Omental fat pad (tissue), 4 donors: ENCODE data around the gene MISP. TPM values are rescaled to one million over a fixed set of nuclear protein-coding genes. Genes with fewer than 3 reads are reported as not detected.
"Not testable (repeated sequence)": the region's sequence is repeated elsewhere in the genome, so short reads cannot be mapped to it uniquely, and the experiment has no call there.

Source experiments
- ATAC-seq: fragments of 150-250 bp; one replicate; pipeline ENCODE4 v1.9.1; 2016; ENCODE audit warnings: mild to moderate bottlenecking, moderate library complexity; ENCODE audit not compliant: low FRiP score
- DNase-seq: peaks from one replicate; pipeline ENCODE4 v3.0.0-alpha.2; 2019; ENCODE audit warnings: low spot score
- total RNA-seq, 4 donors: library from RNA; depleted of rRNA; stranded (reverse); fragments of >200 nt; gene quantifications; one replicate each; pipeline ENCODE4 v1.1.0, GENCODE V29; 2016
- TF ChIP-seq, protein P1 (sequence below), 3 donors: fragments of 450-650 bp; IDR thresholded peaks; one replicate each; pipeline ENCODE4 v1.5.1; 2016 to 2017; ENCODE audit warnings: antibody characterized with exemption in 3 of 3, mild to moderate bottlenecking in 3 of 3, moderate library complexity in 2 of 3

Gene MISP
- total RNA-seq, 4 donors from 2014 or later = 1.4 to 9.6 (median 3.2) TPM; not detected in 1

GRCh38 chr19:741506-742131 lies 9.3 kb upstream of the MISP start:
- TF ChIP-seq, protein P1, sequence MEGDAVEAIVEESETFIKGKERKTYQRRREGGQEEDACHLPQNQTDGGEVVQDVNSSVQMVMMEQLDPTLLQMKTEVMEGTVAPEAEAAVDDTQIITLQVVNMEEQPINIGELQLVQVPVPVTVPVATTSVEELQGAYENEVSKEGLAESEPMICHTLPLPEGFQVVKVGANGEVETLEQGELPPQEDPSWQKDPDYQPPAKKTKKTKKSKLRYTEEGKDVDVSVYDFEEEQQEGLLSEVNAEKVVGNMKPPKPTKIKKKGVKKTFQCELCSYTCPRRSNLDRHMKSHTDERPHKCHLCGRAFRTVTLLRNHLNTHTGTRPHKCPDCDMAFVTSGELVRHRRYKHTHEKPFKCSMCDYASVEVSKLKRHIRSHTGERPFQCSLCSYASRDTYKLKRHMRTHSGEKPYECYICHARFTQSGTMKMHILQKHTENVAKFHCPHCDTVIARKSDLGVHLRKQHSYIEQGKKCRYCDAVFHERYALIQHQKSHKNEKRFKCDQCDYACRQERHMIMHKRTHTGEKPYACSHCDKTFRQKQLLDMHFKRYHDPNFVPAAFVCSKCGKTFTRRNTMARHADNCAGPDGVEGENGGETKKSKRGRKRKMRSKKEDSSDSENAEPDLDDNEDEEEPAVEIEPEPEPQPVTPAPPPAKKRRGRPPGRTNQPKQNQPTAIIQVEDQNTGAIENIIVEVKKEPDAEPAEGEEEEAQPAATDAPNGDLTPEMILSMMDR (IDR thresholded peaks at IDR 0.05) = no peak
- ATAC-seq (no peak), DNase-seq (no peak)

- no peak for ATAC-seq
- TF ChIP-seq, protein P1 (IDR thresholded peaks at IDR 0.05) = no peak
- no peak for DNase-seq
These were observed 8.3 kb upstream of the MISP start for GRCh38 chr19:742540-743075.

- peak; percentile 24 for ATAC-seq
- DNase-seq = no peak
- TF ChIP-seq, protein P1 (IDR thresholded peaks at IDR 0.05) = no peak
These were observed 7.7 kb upstream of the MISP start for GRCh38 chr19:743168-743687.

DNA sequence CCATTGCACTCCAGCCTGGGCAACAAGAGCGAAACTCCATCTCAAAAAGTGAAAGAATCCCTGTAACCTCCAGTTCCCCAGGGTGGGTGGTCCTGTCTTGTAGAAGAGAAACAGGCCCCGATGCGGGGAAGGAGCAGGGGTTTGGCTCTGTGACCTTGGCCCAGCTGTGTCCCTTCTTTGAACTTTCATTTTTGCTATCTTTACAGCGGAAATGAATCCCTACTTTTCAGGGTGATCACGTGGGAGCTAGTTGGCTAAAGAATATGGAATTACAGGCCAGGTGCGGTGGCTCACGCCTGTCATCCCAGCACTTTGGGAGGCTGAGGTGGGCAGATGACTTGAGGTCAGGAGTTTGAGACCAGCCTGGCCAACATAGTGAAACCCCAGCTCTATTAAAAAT lies 5.8 kb upstream of the MISP start:
- DNase-seq, ATAC-seq: not testable (repeated sequence)

DNA sequence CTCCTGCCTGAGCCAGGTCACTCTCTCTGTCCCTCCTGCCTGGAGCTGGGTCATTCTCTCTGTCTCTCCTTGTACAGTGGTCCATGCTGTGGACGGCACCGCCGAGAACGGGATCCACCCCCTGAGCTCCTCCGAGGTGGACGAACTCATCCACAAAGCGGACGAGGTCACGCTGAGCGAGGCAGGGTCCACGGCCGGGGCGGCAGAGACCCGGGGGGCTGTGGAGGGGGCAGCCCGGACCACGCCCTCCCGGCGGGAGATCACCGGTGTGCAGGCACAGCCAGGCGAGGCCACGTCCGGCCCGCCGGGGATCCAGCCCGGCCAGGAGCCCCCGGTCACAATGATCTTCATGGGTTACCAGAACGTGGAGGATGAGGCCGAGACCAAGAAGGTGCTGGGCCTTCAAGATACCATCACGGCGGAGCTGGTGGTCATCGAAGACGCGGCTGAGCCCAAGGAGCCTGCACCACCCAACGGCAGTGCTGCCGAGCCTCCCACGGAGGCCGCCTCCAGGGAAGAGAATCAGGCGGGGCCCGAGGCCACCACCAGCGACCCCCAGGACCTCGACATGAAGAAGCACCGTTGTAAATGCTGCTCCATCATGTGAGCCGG lies 4.6 kb upstream of the MISP start:
- no peak for DNase-seq
- TF ChIP-seq, protein P1 (IDR thresholded peaks at IDR 0.05) = no peak
- no peak for ATAC-seq

DNA sequence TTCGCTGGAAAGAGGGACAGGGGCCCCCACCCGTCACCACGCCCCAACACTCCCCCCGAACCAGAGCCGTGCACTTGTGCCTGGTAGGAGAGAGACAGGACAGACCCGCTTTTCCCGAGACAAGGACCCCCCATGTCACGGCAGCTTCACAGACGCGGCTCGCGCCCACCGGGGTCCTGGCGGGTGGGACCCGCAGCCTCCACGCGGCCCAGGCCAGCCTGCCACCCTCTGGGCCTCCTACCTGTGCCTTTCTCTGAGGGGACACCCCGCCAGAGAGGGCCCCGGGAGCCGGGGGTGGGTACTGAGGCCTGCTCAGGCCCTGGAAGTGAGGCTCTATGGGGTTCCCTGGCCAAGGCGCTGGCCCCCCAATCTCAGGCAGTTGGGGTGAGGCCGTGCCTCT lies 4.0 kb upstream of the MISP start:
- TF ChIP-seq, protein P1 (IDR thresholded peaks at IDR 0.05) = no peak
- DNase-seq (no peak), ATAC-seq (no peak)

- no peak for DNase-seq
- TF ChIP-seq, protein P1 (IDR thresholded peaks at IDR 0.05) = no peak
- ATAC-seq = no peak
These were observed 3.3 kb upstream of the MISP start for GRCh38 chr19:747432-748273.
